SHP77 (cell line): ENCODE results near the gene LSAMP.
"Not testable (repeated sequence)": the region's sequence is repeated elsewhere in the genome, so short reads cannot be mapped to it uniquely, and the experiment has no call there.

Experiments used
- DNase-seq, 2 experiments: peaks; one replicate each; lab custom pipeline; 2025; lab: John Stamatoyannopoulos, UW

Gene LSAMP

GRCh38 chr3:115792206-115792955 lies 652.9 kb downstream of the LSAMP start:
- DNase-seq: no peak

DNA sequence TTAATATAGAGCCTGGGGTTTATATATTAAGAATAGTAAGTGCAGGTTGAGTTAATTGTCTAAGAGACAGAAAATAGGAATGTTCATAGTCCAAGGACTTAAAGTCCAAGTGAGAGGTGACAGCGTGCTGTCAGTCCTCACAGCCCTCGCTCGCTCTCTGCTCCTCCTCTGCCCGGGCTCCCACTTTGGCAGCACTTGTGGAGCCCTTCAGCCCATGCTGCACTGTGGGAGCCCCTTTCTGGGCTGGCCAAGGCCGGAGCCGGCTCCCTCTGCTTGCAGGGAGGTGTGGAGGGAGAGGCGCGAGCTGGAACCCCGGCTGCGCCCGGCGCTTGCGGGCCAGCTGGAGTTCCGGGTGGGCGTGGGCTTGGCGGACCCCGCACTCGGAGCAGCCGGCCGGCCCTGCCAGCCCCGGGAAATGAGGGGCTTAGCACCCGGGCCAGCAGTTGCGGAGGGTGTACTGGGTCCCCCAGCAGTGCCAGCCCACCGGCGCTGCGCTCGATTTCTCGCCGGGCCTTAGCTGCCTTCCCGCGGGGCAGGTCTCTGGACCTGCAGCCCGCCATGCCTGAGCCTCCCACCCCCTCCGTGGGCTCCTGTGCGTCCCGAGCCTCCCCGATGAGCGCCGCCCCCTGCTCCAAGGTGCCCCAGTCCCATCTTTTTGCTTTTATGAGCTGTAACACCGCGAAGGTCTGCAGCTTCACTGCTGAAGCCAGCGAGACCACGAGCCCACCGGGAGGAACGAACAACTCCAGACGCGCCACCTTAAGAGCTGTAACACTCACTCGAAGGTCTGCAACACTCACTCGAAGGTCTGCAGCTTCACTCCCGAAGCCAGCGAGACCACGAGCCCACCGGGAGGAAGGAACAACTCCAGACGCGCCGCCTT lies 653.8 kb downstream of the LSAMP start:
- DNase-seq: not testable (repeated sequence)

- no peak for DNase-seq
These were observed 654.5 kb downstream of the LSAMP start for GRCh38 chr3:115790759-115791158.

DNA sequence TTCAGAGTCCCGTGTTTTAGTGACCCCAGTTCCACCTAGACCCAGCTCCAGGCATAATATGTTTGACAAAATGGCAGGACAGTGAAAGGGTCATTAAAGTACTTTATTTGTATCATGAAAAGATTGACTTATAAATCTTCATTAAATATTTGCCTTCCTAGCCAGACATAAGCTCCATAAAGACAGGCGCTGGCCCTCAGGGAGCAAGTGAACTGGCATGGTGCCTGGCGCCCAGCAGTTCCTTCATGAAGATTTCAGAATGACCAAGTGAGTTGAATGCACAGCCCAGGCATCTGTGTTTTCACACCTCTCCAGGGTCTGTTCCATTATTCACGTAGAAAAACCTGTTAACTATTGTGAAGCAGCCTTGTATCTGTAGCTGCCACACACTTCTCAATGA lies 655.8 kb downstream of the LSAMP start:
- no peak for DNase-seq

DNA sequence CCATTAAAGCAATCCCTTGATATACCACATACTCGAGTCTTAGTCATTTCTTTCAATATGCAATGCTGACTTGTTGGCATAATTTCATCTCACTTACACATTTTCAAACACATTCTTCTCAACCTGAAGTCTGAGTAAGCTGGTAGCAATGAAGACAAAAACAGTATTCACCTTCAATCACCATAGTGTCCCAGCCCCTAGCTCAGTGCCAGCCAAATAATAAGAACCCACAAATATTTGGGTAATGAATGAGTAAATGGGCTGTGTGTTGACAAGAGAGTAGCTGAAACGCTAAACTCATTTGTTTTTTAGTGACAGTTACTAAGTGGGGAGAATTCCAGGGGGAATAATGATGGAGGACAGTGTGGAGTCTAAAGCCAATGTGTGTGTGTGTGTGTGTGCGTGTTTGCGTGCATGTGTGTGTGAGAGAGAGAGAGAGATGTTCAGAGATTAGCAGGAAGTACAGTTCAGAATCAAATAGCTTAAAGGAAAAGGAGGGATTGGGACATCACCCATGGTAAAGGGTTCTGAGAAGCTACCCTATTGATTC lies 656.3 kb downstream of the LSAMP start:
- DNase-seq: no peak

DNA sequence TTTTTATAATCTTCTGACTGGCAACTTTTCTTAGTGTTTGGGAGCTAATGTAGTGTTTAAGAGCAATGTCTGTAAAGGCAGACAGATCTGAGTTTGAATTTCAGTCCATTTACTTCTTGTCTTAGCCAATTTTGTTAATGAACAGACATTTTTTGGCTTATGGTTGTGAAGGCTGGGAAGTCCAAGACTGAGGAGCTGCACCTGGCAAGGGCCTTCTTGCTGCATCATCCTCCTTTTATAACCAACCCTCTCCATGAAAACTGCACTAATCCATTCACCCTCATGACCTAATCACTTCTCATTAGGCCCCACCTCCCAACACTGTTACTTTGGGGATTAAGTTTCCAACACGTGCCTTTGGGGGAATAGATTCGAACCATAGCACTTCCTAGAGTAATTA lies 657.5 kb downstream of the LSAMP start:
- no peak for DNase-seq

- DNase-seq: no peak
These were observed 659.5 kb downstream of the LSAMP start for GRCh38 chr3:115785782-115786181.

DNA sequence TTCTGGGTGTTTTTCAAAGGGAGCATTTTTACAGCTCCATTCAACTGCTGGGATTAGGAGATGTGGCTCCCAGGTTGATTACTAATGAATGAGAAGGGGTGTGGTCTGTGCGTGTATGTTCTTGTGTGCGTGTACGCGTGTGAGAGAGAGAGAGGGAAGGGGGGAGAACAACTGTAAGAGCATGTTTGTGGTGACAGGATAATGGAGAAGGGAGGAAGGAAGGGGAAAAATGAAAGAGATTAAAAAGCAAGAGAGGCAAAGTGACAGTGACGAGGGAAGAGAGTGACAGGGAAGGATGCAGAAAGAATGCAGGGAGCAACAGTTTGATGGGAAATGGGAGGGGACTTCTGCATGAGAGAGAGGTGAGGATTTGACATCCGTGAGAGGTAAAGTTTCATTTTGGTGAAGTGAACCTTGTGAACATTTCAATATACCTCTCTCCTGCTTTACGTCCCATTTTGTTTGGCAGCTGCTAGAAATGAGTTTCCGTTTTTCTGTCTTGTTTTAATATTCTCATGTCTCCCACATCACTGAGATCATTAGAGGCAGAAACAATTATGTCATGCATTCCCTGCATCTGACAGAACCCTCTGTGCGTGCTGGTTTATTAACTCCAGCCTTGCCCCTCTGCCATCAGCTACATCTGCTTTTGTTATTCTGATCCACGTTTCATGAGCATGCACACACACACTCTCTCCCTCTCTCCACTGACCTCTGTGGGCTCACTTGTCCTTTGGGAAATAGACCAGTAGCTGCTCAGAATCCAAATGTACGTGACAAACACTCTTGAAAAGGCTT lies 660.3 kb downstream of the LSAMP start:
- DNase-seq: peak in 1 of 2 experiments; percentile 12

DNA sequence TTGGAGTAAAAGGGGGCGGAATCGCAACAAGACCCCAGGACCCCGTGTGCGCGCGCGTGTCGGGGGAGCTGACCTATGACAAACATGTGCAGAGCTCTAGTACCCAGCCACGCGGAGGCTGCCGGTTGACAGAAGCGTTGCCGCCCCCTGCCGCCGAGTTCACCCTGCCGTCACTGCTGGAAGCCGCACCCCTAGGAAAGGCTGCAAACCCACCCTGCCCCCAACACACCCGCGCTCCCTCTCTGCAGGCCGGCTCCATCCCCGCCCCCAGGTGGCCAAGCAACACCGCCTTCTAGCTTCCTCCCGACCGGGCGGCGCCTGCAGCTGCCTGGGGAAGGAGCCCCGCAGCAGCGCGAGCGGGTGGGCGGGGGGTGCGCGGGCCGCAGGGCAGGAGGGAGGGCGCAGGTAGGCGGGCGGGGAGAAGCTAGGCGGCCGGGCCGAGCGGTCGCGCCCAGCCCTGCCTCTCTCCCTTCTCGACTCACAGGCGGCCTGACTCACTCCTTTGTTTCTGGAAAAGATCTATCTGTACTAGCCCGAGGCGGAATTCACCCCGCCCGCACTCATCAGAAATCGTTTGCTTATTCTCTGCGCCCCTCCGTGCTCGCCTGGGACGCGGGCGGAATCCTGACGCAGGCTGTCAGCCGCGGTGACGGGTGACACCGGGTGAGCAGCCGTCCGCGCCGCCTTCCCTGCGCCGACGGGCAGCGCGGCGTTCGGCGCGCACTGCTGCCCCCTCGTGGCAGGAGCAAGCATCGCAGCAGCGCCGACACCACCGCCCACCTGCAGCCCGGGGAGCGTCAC lies 661.1 kb downstream of the LSAMP start:
- peak; percentile 89 to 96 for DNase-seq

GRCh38 chr3:115783426-115783825 lies 661.9 kb downstream of the LSAMP start:
- DNase-seq: not testable (repeated sequence)

- DNase-seq: no peak
These were observed 666.3 kb downstream of the LSAMP start for GRCh38 chr3:115779011-115779410.

DNA sequence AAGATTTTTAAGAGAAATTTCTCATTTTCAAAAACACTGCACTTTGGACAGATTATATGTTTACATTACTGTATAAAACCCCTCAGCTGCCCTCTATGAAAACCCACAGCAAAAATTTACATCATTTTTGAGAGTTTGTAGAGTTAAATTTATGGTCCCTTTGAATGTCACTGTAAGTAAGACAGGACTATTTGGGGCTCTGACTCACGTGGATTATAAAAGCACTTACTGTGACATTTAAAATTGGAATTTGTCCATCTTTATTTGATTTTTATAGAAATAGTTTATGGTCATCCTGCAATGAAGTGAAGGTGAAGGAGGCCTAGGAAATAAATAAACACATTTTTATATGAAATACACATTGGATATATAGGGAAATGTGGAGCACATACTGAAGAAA lies 672.3 kb downstream of the LSAMP start:
- DNase-seq: no peak

DNA sequence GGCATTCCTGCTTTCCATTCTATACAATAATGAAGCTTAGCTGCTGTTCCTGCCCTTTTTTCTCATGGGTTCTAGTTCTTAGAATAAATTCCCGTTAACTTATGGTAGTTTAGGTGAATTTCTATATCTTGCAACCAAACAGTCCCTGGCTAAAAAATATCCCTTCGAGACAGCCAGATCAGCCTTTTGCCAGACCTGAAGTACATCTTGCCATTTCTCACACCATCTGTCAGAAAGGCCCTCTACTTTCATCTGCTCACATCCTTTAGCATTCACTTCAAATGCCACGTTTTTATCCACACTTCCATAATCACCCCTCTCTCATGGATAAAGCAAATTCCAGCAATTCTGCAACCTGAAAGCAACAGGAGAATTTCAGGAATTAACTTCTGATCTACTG lies 676.6 kb downstream of the LSAMP start:
- no peak for DNase-seq

DNA sequence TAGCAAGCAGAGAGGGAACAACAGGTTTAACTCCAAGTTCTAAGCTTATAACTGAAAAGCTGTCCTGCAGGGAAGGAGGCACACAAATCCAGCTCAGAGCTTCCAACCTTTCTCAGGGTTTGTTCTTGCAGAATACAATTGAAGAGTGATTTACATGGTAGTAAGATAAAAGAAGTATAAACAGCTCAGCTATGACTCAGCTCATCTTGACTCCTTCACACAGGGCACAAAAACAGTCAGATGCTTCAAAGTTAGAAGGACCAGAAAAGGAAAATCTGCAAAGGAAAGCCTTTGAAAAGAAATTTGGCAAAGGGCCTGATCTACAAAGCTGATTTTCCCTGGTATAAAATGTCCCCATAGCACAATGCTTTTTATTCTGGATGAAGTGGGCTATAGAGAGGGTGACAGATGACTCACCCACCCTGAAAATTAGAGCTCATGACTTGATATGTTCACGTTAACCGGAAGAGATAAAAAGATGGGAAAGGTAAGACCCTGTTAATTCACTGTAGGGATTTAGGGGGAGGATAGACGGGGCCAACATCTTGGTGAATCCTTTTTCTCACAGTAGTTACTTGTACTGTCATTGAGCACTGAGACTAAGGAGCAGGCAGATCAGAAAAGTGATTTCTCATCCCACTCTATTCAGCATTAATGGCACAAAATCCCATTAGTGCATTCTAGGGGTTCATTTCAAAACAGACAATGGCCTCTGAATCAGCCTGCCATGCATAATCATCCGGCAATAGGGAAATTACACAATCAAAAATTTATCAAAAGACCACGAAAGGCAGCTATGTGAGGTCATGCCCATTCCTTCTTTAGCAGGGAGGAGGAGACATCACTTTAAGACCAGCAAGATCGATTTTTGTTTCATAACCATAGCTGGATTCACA lies 678.5 kb downstream of the LSAMP start:
- DNase-seq: no peak

DNA sequence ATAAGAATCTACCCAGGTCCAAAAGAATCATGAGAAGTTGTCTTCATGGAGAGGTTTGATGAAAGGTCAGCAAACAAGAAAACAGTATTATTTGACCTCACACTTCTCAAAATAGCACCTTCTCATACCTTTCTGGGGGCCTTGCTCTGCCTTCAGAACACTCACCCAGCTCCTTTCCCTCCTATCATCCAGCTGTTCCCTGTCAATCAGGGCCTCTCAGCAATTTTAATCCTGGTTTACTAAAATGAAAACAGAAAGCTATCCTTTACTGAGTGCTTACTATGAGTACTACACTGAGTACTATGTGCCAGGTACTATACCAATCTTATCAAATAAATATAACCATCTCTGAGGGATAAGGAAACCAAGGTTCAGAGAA lies 683.4 kb downstream of the LSAMP start:
- DNase-seq: no peak

- DNase-seq: no peak
These were observed 684.6 kb downstream of the LSAMP start for GRCh38 chr3:115760716-115761115.

GRCh38 chr3:115758076-115758763 lies 687.1 kb downstream of the LSAMP start:
- DNase-seq: peak; percentile 29 to 42

- DNase-seq: not testable (repeated sequence)
These were observed 692.3 kb downstream of the LSAMP start for GRCh38 chr3:115752978-115753377.
